VCaP (cell line): ENCODE measurements around the gene BGN.

Source experiments
- H3K27ac ChIP-seq: fragments of 450-650 bp; 2 replicates; pipeline ENCODE4 v1.5.1; 2017
- CTCF ChIP-seq: fragments of 450-650 bp; conservative IDR thresholded peaks from 2 replicates; pipeline ENCODE4 v1.5.1; 2017; ENCODE audit warnings: mild to moderate bottlenecking, moderate library complexity

BGN gene

GRCh38 chrX:153530411-153531129 is 35.8 kb downstream of the BGN start:
- TF ChIP-seq CTCF: no peak
- no peak overlapping the region for H3K27ac ChIP-seq

- no peak for TF ChIP-seq CTCF
- no peak overlapping the region for H3K27ac ChIP-seq
These were observed 38.3 kb downstream of the BGN start for GRCh38 chrX:153533091-153533490.

GRCh38 chrX:153537080-153537479 is 42.3 kb downstream of the BGN start:
- TF ChIP-seq CTCF: no peak
- H3K27ac ChIP-seq: no peak overlapping the region

- no peak for TF ChIP-seq CTCF
- no peak overlapping the region for H3K27ac ChIP-seq
These were observed 42.9 kb downstream of the BGN start for GRCh38 chrX:153537526-153538295.

GRCh38 chrX:153538424-153538823 is 43.6 kb downstream of the BGN start:
- TF ChIP-seq CTCF: no peak
- no peak overlapping the region for H3K27ac ChIP-seq

- H3K27ac ChIP-seq: no peak overlapping the region
- peak; percentile 80 for TF ChIP-seq CTCF
These were observed 44.6 kb downstream of the BGN start for GRCh38 chrX:153539171-153539978.

GRCh38 chrX:153539979-153540358 is 45.2 kb downstream of the BGN start:
- H3K27ac ChIP-seq: no peak overlapping the region
- TF ChIP-seq CTCF: no peak
